ENCODE measurements around the gene KLRF1.

The KLRF1 gene

DNA sequence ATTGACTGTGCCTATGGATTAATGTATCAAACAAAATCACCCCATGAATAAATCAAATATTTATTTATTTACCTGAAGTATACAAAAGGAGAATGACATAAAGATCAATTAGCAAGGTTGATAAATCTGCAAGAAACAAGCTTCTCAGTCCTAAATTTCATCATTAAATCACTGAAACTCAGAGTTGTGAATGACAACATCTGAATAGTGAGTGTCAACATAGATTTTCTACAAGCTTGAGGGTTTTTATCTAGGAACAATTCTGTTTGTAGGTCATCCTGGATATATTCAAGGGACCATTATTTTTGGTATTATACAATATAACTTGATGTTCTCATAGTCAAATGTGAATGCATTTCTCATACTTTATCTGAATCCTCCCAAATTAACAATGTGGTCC lies 17.4 kb upstream of the KLRF1 start:
- no peak for DNase-seq

DNA sequence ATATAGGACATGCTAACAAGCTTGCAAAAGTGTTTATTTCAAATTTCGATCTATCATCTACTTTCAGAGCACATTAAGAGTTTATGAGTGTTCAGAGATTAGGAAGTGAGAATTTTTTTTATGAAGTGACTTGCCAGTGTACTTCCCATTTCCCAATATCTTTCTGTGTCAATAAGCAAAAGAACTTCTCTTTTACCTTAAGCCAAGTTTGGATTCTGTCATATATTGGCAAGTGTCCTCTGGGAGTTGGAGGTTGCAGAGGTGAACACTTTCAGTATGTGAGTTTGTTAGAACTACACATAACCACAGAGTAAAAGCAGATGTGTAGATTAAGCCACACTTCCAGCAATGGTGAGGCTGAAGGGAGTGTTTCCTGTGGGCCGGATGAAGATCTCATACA lies 16.6 kb upstream of the KLRF1 start:
- peak; percentile 81 to 84 for DNase-seq

DNA sequence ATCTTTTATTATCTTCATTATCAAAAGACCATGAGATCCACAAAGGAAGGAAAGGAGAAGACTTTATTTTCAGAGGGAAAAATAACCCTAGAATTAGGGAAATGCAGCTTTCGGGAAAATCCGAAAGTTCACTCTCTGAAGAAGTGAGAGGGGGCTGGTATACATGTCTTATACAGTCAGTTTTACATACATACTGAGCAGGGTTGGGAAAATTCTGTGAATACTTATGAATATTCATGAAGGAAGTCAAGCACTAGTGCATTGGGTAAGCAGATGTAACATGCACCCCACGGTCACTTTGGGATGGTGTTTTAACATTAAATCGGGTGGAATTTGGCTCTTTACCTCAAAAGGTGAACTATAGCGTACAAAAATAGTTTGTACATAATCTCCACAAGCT lies 15.7 kb upstream of the KLRF1 start:
- DNase-seq: no peak

DNA sequence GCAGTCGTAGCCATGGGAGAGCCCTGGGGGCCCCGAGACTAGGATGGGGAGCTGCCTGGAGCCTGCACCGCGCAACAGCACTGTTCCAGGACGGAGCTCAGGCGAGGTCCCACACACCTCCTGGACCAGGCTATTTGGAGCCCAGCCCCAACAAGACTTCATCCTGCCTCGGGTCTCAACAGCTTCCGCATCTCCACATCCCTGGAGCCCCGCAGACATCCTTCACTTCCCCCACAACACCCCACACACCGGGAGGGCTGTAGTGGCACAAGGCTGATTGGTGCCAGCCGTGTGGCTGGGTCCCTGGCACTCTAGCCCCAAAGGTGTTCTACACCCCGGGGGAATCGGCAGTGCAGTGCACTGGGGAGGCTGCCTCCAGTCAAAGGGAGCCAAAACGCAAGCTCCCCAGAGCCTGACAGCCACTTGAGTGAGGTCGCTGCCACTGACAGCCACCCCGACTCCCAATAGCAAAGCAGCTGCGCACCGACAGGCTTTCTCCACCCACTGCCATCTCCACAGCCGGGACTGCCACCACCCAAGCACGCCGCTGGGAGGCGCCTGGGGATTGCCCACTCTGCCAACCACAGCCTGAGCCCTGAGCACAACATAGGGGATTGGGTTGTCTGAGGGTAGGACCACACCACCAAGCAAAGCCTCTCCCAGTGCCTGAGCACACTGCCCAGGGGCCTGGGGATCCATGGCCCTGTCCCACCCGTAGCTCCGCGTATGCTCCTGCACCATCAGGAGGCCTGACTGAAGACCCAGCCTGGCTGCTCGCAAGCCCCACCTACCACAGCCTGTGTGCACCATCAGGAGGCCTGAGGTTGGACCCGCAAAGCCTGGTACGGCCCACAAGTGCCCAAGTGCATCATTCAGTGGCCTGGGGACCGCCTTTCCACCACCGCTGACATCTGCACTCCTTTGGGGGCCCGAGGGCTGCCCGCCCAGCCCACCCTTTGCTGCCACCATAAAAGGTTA lies 13.2 kb upstream of the KLRF1 start:
- peak; percentile 86 to 91 for DNase-seq

DNA sequence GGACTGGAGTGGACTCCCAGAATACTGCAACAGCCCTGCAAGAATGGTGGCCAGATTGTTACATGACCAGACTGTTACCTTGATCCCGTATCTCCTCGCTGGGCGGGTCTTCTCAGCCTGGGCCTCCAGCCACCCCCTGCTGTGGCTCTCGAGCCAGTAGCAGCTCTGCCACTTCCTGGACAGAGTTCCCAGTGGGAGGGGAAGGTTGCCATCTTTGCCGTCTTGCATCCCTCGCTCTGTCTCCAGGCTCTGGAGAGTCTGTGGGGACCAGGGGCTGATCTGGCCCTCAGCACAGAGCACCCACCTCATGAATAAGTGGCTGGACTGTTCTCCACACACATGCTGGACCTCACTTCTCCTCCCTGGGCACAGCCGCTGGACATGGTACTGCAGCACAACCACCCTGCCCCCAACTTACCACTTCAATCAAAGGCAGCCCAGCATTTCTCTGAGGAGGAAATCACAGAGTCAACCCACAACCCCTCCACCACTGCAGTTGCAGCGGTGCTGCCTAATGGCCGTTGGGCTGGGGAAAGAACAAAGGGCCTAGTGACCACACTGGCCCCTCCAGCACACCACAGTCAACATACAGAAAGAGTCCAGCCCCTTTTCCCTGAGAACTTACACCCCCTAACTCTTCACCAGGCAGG lies 6.9 kb upstream of the KLRF1 start:
- no peak for DNase-seq

DNA sequence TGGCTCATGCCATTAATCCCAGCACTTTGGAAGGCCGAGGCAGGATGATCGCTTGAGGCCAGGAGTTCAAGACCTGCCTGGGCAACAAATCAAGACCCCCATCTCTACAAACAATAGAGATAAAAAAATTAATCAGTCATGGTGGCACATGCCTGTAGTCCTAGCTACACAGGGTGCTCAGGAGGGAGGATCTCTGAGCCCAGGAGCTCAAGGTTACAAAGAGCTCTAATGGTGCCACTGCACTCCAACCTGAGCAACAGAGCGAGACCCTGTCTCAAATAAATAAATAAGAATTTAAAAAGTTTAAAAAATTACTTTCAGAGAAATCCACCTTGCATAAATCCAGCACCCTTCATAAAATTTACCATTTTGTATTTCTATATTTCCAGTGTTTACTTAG lies 2.2 kb downstream of the KLRF1 start:
- DNase-seq: no peak

DNA sequence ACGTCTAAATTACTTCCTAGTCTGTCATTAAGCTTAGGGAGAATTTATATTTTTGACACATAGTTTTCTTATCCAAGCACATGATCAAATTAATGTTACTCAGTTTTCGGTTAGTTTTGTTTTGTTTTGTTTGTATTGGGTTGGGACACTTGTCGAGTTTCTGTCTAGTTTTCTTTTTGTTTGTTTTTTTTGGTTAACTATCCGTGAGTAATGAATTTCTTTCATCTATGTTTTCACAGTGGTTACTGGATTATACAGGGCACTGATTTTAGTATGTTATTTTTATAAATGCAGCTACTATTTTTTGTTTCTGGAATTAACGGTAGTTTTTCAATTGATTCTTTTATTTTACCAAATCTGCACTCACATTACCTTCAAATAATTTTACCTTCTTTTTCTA lies 2.7 kb downstream of the KLRF1 start:
- DNase-seq: no peak

DNA sequence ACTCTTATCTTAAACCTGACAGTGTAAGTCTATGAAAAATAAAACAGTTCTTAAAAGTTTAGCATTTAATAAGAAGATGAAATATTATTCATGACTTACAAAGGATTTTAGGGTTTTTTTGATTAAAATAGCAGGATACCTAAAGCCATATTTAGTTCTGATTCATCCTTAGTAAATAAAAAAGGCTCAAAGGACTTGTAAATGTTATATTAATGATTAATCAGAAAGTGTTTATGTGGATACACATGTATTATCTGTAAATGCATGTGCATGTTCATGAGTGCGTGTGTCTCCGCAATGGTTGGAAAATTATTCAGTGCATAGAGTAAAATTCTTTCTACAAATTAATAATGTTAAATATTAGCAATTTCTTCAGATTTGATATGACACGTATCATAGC lies 4.4 kb downstream of the KLRF1 start:
- DNase-seq: no peak

DNA sequence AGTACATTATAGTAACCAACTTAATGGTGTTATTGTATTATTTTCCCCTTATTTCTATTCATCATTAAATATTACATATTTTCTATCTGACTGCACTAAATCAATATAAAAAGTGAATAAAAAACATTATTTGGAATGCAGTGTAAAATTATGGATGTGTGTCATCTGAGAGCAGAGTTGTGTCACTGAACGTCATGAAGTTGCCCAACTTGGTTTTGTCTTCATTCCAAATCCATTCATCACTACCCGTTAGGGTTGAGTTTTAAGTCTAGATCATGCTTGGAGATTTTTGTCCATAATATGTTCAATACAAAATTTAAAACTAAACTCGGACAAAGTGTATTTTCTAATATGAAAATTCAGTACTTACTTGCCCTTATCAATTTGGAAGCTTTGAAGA lies 16.1 kb downstream of the KLRF1 start:
- no peak for DNase-seq

DNA sequence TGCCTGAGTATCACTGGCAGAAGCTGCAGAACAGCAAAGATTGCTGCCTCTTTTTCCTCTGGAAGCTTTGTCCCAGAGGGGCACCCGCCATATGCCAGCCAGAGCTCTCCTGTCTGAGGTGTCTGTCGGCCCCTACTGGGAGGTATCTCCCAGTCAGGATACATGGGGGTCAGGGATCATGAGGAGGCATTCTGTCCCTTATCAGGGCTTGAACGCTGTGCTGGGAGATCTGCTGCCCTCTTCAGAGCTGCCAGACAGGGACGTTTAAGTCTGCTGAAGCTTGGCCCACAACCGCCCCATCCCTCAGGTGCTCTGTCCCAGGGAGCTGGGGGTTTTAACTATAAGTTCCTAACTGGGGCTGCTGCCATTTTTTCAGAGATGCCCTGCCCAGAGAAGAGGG lies 21.6 kb downstream of the KLRF1 start:
- DNase-seq: no peak

DNA sequence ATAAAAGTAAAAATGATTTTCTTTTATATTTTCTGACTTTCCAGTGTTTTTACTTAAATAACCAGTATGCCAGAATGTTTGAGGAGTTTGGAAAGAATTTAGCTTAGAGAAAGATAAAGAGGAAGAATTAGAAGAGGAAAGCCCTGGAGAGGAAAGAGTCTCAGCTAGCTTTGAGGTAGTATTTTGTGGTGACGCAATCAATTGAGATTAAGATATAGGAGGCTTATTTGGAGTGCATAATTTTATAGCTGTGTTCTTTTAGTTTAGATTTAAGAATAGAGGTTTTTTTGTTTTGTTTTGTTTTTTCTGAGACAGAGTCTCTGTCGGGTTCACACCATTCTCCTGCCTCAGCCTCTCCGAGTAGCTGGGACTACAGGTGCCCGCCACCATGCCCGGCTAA lies 23.8 kb downstream of the KLRF1 start:
- DNase-seq: peak; percentile 45 to 50

DNA sequence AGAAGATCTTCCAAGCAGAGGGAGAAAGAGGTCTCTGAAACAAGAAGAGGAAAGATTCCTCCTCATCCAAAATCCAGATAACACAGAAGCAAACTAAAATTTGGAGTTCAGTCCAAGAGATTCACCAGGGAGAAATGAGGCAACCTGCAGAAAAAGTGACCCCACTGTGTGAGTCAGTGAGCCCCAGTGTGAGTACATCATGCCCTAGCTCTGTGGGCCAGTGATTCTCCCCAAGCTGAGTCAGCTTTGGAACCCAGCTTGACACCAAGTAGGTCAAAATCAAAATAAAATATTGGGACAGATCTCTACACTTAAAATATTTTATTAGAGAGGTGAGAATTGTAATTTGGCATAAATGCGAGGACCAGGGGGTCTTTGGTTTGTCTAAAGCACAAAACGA lies 24.6 kb downstream of the KLRF1 start:
- DNase-seq: no peak

DNA sequence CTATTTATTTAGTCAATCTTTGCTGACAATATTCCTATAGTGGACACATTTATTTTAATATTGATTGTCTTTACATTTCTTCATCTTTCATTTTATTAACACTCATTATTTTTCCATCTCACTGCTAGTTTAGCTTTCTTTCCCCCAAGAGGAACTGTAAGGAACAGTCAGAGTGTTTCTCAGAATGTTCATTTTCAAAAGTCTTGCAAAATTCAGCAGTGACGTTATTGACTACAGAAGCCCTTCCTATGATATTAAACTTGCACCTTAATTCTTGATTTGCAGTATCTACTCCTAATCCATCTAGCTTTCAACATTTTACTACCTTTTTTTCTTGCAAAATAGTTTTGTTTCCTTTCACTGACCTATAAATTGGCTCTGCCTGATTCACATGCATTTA lies 28.9 kb downstream of the KLRF1 start:
- peak; percentile 60 to 73 for DNase-seq

DNA sequence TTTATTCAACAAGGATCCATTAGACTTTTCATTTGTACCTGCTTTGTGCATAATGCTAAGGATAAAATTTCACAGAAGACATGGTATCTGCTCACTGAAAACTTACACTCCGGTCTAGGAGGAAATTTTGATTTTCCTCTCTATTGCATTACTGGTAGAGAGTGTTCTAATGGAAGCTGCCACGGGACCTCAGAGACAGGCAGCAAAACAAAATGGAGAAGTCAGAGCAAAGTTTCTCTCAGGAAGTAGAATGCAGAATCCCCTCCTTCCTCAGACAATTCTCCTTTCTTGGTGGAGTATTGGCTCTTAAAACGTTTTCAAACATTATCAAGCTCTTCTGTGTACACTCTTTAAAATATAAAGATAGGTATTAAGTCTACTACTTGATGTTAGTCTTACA lies 29.6 kb downstream of the KLRF1 start:
- no peak for DNase-seq

DNA sequence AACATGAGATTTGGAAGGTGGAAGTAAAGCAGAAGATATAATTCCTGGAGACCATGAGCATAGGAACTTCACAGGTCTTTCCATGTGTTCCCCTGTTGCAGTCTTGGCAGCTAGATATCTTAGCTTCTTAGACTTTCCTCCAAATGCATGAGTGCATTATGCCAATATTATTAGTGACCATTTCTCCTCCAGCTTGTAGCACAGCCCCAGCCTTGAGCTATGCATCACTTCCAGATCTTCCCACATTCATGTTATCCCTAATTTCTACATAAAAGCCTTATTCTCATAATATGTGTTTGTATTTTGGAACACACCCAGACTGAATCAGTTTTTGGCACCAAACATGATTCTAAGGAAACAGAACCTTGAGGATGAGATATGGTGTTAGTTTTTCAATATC lies 30.9 kb downstream of the KLRF1 start:
- no peak for DNase-seq

DNA sequence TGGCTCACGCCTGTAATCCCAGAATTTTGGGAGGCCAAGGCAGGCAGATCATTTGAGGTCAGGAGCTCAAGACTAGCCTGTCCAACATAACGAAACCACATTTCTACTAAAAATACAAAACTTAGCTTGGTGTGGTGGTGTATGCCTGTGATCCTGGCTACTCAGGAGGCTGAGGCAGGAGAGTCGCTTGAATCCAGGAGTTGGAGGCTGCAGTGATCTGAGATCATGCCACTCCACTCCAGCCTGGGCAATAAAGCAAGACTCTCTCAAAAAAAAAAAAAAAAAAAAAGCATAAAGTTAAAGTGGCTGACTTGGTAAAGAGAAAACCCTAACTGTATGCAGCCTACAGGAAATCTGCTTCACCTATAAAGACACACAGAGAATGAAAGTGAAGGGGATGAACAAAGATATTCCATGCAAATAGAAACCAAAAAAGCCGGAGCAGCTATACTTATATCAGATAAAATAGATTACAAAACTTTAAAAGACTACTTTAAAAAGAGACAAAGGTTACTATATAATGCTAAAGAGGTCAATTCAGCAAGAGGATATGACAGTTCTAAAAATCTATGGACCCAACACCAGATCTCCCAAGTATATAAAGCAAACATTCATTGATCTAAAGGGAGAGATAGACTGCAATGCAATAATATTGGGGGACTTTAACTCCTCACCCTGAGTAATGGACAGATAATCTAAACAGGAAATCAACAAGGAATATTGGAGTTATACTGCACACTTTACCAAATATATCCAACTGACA lies 37.8 kb downstream of the KLRF1 start:
- no peak for DNase-seq

DNA sequence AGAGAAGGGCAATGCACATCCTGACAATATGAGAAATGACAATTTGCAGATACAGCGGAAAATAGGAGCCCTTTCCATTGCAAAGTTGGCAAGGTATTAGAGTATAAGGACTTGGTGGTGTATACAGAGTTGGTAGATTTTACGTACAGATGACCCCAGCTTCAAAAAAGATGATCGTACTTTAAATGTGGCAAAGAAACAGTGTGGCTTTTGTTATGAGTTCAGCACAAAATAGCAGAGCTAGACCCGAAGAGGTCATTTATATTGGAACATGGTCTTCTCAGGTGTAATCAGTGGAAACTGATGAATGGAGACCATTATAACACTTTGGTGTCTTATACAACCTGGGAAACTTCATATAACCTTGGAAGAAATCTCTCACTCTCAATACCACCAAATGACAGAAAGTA lies 39.6 kb downstream of the KLRF1 start:
- peak in 1 of 2 experiments; percentile 22 for DNase-seq

DNA sequence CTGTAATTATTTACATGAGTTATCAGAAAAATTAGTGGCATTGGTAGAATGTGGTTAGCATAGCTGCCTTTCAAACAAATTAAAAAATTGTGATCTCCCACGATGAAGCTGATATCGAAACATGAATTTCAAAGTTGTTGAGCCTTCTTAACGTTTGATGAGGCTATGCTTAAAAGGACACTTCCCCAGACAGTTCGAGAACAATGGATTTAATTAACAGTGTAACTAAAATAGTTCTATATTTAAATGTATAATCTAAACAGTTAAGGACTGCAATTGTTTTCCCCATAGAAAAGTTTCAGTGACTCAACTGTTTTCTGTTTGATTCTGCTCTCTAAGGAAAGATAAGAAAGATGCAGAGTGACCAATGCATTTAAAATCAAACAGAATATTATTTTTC lies 40.2 kb downstream of the KLRF1 start:
- peak in 1 of 2 experiments; percentile 23 for DNase-seq

DNA sequence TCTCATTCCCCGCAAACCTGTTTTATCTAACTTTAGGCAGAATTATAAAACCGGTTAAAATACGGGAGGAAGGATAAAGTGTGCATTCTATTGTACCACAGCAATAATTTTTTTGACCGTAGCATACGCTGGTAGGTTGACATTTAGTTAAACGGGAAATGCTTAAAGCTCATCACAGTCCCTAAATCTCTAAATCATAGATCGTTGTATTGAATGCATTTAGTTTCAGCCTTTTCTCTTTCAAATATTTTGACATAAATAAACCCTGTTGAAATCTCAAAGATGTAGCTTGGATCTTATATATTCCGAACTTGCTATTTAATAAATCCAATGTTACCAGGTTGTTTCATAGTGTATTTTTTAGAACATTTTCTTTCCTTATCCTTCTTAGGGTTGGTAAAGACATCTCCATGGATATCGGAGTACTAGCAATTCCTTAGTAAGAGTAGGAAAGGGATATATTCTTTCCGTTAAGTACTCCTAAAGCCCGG lies 41.1 kb downstream of the KLRF1 start:
- peak; percentile 47 to 61 for DNase-seq

DNA sequence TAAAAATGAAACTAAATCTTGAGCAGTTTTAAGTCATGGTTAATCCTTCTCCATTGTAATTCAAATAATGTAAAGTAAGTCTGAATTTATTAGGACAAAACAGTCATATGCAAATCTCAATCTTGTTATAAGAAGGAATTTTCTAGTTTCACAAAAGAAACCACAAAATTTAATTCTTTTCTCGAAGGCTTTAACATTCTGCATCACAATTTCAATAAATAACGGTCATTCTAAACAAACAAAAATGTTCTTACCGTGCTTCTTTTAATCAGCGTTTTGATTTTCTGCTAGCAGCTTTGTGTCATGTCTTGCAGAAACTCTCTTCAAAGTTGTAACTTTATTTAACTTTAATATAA lies 41.6 kb downstream of the KLRF1 start:
- DNase-seq: no peak

DNA sequence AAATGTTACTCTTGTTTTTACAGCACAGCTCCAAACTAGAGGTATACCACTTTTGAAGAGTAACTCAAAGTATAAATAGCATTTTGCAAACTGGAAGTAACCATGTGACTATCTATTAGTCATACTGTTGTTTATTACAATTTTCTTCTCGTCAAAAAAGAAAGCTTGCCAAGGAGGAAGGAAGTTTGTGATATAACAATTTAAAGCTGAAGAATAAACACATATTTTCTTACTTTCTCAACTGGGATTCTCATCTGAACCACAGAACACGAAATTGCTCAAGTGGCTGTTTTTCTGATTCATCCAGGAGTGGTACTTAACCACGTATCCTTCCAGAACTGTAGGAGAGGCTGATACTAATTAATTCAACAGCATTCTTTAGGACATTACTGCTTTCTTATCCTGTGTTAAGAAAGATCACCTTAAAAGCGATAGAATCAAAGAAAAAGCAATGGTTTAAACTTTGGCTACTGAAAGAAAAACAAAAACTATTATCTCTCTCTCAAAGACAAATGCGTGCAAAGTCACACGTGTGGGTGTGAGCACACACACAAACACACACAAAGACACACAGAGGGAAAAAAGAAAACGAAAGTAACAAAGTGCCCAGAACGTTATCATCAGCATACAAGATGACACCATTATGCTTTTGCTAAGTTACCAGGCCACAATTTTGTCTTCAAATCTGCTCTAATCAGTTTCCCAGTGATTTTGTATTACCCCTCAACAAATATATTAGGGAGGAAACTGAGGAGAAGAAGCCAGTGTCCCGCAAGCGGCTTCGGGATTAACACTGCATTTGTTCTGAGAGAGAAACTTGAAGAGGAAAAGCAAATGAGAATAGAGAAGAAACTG lies 42.3 kb downstream of the KLRF1 start, which contains the start of gene CLEC2B:
CLEC2B (minus strand) TSS at position 48 of the 855 bp plus-strand sequence.
- DNase-seq: peak; percentile 69 to 82

DNA sequence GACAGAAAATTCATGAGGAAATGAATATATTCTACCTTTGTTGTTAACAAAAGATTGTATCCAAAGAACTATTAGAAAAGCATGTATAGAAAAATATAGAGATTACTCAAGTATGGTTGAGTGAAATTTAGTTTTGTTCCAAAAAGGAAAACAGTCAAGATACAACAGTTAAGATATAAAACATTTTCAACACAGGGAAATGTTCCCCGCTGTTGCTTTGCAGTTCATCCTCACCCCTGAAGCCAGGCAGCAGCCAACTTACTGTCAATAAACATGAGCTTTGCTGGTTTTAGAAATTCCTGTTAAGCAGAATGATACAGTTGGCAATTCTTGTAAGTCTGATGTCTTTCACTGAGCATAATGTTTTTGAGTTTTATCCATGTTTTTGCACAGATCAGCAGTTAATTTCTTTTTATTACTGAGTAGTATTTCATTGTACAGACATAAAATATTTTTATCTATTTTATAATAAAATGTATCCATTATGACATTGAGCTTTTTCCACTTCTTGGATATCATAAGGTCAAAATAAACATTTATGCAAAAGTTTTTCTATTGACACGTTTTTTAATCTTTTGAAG lies 43.1 kb downstream of the KLRF1 start:
- peak in 1 of 2 experiments; percentile 24 for DNase-seq

Measured in AML-193 (cell line).